ENCODE measurements around the gene ABHD12B. TPM values are rescaled to one million over a fixed set of nuclear protein-coding genes. Genes with fewer than 3 reads are reported as not detected.

The ABHD12B gene
- total RNA-seq, 1 experiment from 2014 or later, result not detected

GRCh38 chr14:50946234-50946935, 74.5 kb downstream of the ABHD12B start:
- H3K27ac ChIP-seq, result no peak overlapping the region
- H3K36me3 ChIP-seq (ENCODE audit: low read depth), result no peaks in the 10 kb centered on the region
- no peak for DNase-seq
- no peak for TF ChIP-seq CTCF (conservative IDR thresholded peaks at IDR 0.05)
- TF ChIP-seq EZH2 (IDR thresholded peaks at IDR 0.05; ENCODE audit: low read depth), result no peak
- no peak overlapping the region for H3K4me2 ChIP-seq
- POLR2A ChIA-PET (ENCODE audit: unreplicated experiment), result interaction anchor here (0.6 kb wide), 1 partner anchor 18 kb away, joined by 6 read pairs; no protein-coding TSS in a partner anchor
- no peaks in the 10 kb centered on the region for H3K27me3 ChIP-seq (ENCODE audit: insufficient read depth, low read depth)
- H4K20me1 ChIP-seq (ENCODE audit: insufficient read depth), result no peaks in the 10 kb centered on the region
- H3K4me3 ChIP-seq, result no peak overlapping the region
- peaks cover 12% of the 10 kb centered on the region for H3K79me2 ChIP-seq (ENCODE audit: low read depth)
- no TSS peak for BruUV-seq (replicated peaks)
- intact Hi-C loops (cut with micrococcal nuclease; ENCODE audit: unreplicated experiment), result no loop called here
- CTCF ChIA-PET, result interaction anchor here (0.7 kb wide), 1 partner anchor 614 kb away, joined by 4 read pairs; no protein-coding TSS in a partner anchor
- H3K4me1 ChIP-seq (replicated peaks; ENCODE audit: insufficient read depth), result peaks cover 7% of the 10 kb centered on the region; the same call in 1 of the 2 replicates
- no peaks in the 10 kb centered on the region for H3K9me3 ChIP-seq (ENCODE audit: insufficient read depth, low read depth)
- peaks cover 13% of the 10 kb centered on the region; the same call in 1 of the 2 replicates for H3F3A ChIP-seq (ENCODE audit: insufficient read depth, low read depth)
- no peak overlapping the region for H2AFZ ChIP-seq
- no peaks in the 10 kb centered on the region for H3K9me2 ChIP-seq (ENCODE audit: insufficient read depth)

- H3F3A ChIP-seq (ENCODE audit: insufficient read depth, low read depth), result peaks cover 13% of the 10 kb centered on the region; the same call in 1 of the 2 replicates
- H4K20me1 ChIP-seq (ENCODE audit: insufficient read depth), result no peaks in the 10 kb centered on the region
- H3K27ac ChIP-seq, result no peak overlapping the region
- H2AFZ ChIP-seq, result no peak overlapping the region
- peaks cover 12% of the 10 kb centered on the region; the same call in 1 of the 2 replicates for H3K79me2 ChIP-seq (ENCODE audit: low read depth)
- POLR2A ChIA-PET (ENCODE audit: unreplicated experiment), result no interaction called here
- no peak overlapping the region for H3K4me2 ChIP-seq
- no peak overlapping the region for H3K4me3 ChIP-seq
- TF ChIP-seq CTCF (conservative IDR thresholded peaks at IDR 0.05) (no peak), EZH2 (IDR thresholded peaks at IDR 0.05; ENCODE audit: low read depth) (no peak)
- no peaks in the 10 kb centered on the region for H3K36me3 ChIP-seq (ENCODE audit: low read depth)
- CTCF ChIA-PET, result no interaction called here
- no peaks in the 10 kb centered on the region for H3K9me3 ChIP-seq (ENCODE audit: insufficient read depth, low read depth)
- H3K4me1 ChIP-seq (replicated peaks; ENCODE audit: insufficient read depth), result peaks cover 7% of the 10 kb centered on the region; the same call in 1 of the 2 replicates
- H3K9me2 ChIP-seq (ENCODE audit: insufficient read depth), result no peaks in the 10 kb centered on the region
- no peaks in the 10 kb centered on the region for H3K27me3 ChIP-seq (ENCODE audit: insufficient read depth, low read depth)
- no TSS peak for BruUV-seq (replicated peaks)
- DNase-seq, result no peak
- intact Hi-C loops (cut with micrococcal nuclease; ENCODE audit: unreplicated experiment), result no loop called here
Measured at GRCh38 chr14:50947446-50947845, 75.6 kb downstream of the ABHD12B start.

GRCh38 chr14:50948205-50948604, 76.4 kb downstream of the ABHD12B start:
- TF ChIP-seq EZH2 (IDR thresholded peaks at IDR 0.05; ENCODE audit: low read depth), result no peak
- Histone ChIP-seq H3K27me3 (ENCODE audit: insufficient read depth, low read depth) (no peaks in the 10 kb centered on the region), H3K36me3 (ENCODE audit: low read depth) (no peaks in the 10 kb centered on the region), H3K9me3 (ENCODE audit: insufficient read depth, low read depth) (no peaks in the 10 kb centered on the region), H3K9me2 (ENCODE audit: insufficient read depth) (no peaks in the 10 kb centered on the region), H3K4me1 (replicated peaks; ENCODE audit: insufficient read depth) (peaks cover 2% of the 10 kb centered on the region; the same call in 1 of the 2 replicates), H3K79me2 (ENCODE audit: low read depth) (peaks cover 10% of the 10 kb centered on the region; the same call in 1 of the 2 replicates), H3F3A (ENCODE audit: insufficient read depth, low read depth) (peaks cover 13% of the 10 kb centered on the region; the same call in 1 of the 2 replicates), H3K27ac (no peak overlapping the region), H4K20me1 (ENCODE audit: insufficient read depth) (no peaks in the 10 kb centered on the region), H3K4me2 (no peak overlapping the region), H2AFZ (no peak overlapping the region), H3K4me3 (no peak overlapping the region)
- no TSS peak for BruUV-seq (replicated peaks)
- no peak for DNase-seq
- ChIA-PET CTCF (no interaction called here), POLR2A (ENCODE audit: unreplicated experiment) (no interaction called here)
- intact Hi-C loops (cut with micrococcal nuclease; ENCODE audit: unreplicated experiment), result no loop called here

Measured in PC-9 (cell line).